BE2C (cell line): ENCODE data around the gene AADAC.
"Not testable (repeated sequence)": the region's sequence is repeated elsewhere in the genome, so short reads cannot be mapped to it uniquely, and the experiment has no call there.

Experiments used
- DNase-seq: peaks from one replicate; pipeline ENCODE4 v3.0.0-alpha.2; 2020
- H3K27me3 ChIP-seq: fragments of 250-450 bp; sonication (Bioruptor Pico); 2 replicates; pipeline ENCODE4 v1.5.1; 2020; ENCODE audit warnings: mild to moderate bottlenecking
- H3K36me3 ChIP-seq: fragments of 250-450 bp; sonication (Bioruptor Pico); 2 replicates; pipeline ENCODE4 v1.5.1; 2020; ENCODE audit warnings: mild to moderate bottlenecking
- H3K4me1 ChIP-seq: fragments of 250-450 bp; sonication (Bioruptor Pico); 2 replicates; pipeline ENCODE4 v1.5.1; 2020
- H3K4me3 ChIP-seq: 2 replicates; pipeline ENCODE4 v1.5.1; 2011; ENCODE audit warnings: low read depth, low read length
- H3K9me3 ChIP-seq: fragments of 250-450 bp; sonication (Bioruptor Pico); 2 replicates; pipeline ENCODE4 v1.5.1; 2020
- CTCF ChIP-seq: IDR thresholded peaks from 2 replicates; pipeline ENCODE4 v1.5.1; 2012; ENCODE audit warnings: mild to moderate bottlenecking, low read depth, low read length

Gene AADAC

GRCh38 chr3:151873398-151873797, 59.5 kb downstream of the AADAC start, which contains the start of gene SUCNR1:
SUCNR1 (plus strand) TSS chr3:151873643; CDS start chr3:151879893, 6,250 bp downstream.
- no peak for DNase-seq
- no peak within 1 kb of the TSS for H3K4me3 ChIP-seq
- no peak for TF ChIP-seq CTCF

GRCh38 chr3:151874079-151874478, 60.2 kb downstream of the AADAC start:
- not testable (repeated sequence) for DNase-seq, H3K9me3 ChIP-seq, H3K36me3 ChIP-seq, H3K27me3 ChIP-seq, H3K4me3 ChIP-seq
- H3K4me1 ChIP-seq: peaks cover 20% of the 10 kb centered on the region

More at GRCh38 chr3:151873398-151873797, 59.5 kb downstream of the AADAC start, which contains the start of gene SUCNR1:
- Histone ChIP-seq H3K9me3 (no peaks in the 10 kb centered on the region), H3K4me1 (peaks cover 20% of the 10 kb centered on the region), H3K27me3 (no peaks in the 10 kb centered on the region), H3K36me3 (no peaks in the 10 kb centered on the region)

- Histone ChIP-seq H3K4me3 (no peak overlapping the region), H3K36me3 (no peaks in the 10 kb centered on the region), H3K27me3 (no peaks in the 10 kb centered on the region), H3K4me1 (peaks cover 22% of the 10 kb centered on the region), H3K9me3 (no peaks in the 10 kb centered on the region)
- no peak for DNase-seq
- TF ChIP-seq CTCF: no peak
Observed at GRCh38 chr3:151875759-151876158, 61.8 kb downstream of the AADAC start.

GRCh38 chr3:151877269-151877668, 63.4 kb downstream of the AADAC start:
- no peak for DNase-seq
- TF ChIP-seq CTCF: no peak
- Histone ChIP-seq H3K36me3 (no peaks in the 10 kb centered on the region), H3K27me3 (no peaks in the 10 kb centered on the region), H3K9me3 (no peaks in the 10 kb centered on the region), H3K4me1 (peaks cover 14% of the 10 kb centered on the region), H3K4me3 (no peak overlapping the region)
